ENCODE data around the gene ADORA2B.
"Not testable (repeated sequence)": the region's sequence is repeated elsewhere in the genome, so short reads cannot be mapped to it uniquely, and the experiment has no call there.

Gene ADORA2B

DNA sequence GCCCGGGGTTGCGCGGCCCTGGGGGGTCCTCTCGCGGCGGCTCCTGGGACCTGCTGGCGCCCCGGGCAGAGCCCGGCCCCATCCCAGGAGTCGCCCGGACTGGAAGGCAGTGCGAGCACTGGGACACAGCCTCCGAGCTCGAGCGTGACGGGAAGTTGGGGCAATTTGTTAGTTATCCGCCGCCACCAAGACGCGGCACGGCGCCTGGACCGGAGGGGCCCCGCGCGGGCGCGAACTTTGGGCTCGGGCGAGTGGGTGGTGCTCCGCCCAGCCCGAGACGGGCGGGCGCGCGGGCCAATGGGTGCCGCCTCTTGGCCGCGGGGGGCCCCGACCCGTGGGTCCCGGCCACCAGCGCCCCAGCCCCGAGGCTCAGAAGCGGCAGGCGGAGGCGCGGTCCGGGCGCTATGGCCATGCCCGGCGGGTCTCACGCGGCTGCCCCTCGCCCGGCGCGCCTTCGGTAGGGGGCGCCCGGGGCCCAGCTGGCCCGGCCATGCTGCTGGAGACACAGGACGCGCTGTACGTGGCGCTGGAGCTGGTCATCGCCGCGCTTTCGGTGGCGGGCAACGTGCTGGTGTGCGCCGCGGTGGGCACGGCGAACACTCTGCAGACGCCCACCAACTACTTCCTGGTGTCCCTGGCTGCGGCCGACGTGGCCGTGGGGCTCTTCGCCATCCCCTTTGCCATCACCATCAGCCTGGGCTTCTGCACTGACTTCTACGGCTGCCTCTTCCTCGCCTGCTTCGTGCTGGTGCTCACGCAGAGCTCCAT is at the start of gene ADORA2B:
Gene ADORA2B (plus strand): TSS at position 372 of the 768 bp plus-strand sequence. CDS start 119 bp downstream, at position 491.
- TF ChIP-seq, protein P1, sequence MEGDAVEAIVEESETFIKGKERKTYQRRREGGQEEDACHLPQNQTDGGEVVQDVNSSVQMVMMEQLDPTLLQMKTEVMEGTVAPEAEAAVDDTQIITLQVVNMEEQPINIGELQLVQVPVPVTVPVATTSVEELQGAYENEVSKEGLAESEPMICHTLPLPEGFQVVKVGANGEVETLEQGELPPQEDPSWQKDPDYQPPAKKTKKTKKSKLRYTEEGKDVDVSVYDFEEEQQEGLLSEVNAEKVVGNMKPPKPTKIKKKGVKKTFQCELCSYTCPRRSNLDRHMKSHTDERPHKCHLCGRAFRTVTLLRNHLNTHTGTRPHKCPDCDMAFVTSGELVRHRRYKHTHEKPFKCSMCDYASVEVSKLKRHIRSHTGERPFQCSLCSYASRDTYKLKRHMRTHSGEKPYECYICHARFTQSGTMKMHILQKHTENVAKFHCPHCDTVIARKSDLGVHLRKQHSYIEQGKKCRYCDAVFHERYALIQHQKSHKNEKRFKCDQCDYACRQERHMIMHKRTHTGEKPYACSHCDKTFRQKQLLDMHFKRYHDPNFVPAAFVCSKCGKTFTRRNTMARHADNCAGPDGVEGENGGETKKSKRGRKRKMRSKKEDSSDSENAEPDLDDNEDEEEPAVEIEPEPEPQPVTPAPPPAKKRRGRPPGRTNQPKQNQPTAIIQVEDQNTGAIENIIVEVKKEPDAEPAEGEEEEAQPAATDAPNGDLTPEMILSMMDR (IDR thresholded peaks at IDR 0.05; ENCODE audit: control insufficient read depth, insufficient read depth, low read depth, low read length, missing control alignments): peak; percentile 35
- DNase-seq (ENCODE audit: low read depth): no peak
- H3K4me3 ChIP-seq (ENCODE audit: control insufficient read depth, low read depth, low read length): peak within 1 kb of the TSS; percentile 68

DNA sequence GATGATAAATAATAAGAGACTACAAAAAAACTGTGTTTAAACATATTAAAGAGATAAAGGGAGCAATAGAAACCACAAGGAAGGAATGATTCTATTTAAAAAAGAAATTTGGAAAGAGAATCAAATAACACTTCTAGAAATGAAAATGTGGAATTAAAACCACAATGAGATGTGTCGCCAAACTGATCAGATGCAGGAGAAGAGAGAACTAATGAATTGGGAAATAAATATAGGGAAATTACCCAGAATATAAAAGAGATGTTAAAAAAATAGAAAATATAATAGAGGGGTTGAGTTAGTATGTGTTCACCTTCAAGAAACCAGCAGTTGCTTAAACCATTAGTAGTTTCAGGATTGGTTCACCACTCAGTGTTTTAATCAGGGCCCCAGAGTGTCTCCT is 48.7 kb upstream of the ADORA2B start:
- DNase-seq (ENCODE audit: low read depth): no peak
- H3K4me3 ChIP-seq (ENCODE audit: control insufficient read depth, low read depth, low read length): no peak overlapping the region
- TF ChIP-seq, protein P1 (IDR thresholded peaks at IDR 0.05; ENCODE audit: control insufficient read depth, insufficient read depth, low read depth, low read length, missing control alignments): no peak

DNA sequence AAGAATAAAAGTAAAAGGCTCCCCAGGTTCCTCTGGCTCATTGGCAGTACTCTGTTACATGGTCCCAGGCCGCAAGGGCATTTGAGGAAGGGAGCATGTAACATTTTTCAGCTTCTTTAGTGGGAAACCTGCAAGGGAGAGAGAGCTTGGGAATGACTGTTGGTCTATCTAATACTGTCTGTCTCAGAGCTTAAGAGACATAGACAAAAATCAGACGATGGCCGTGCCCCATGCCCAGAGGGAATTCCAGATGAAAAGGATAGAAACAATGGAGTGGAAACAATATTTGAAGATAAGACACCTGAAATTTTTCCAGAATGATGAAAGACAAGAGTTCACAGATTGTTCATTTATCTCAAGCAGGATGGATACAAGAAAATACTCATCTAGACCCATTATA is 48.1 kb upstream of the ADORA2B start:
- TF ChIP-seq, protein P1 (IDR thresholded peaks at IDR 0.05; ENCODE audit: control insufficient read depth, insufficient read depth, low read depth, low read length, missing control alignments): no peak
- DNase-seq (ENCODE audit: low read depth): no peak

DNA sequence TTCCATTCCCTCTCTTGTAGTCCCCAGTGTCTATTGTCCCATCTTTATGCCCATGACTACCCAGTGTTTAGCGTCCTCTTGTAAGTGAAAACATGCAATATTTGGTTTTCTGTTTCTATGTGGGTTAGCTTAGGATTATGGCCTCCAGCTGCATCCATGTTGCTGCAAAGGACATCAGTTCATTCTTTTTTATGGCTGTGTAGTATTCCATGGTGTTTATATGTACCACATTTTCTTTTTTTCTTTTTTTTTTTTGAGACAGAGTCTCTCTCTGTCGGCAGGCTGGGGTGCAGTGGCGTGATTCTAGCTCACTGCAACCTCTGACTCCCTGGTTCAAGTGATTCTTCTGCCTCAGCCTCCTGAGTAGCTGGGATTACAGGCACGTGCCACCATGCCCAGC is 45.3 kb upstream of the ADORA2B start:
- H3K4me3 ChIP-seq (ENCODE audit: control insufficient read depth, low read depth, low read length); DNase-seq (ENCODE audit: low read depth): not testable (repeated sequence)

More for the DNA sequence above, 48.1 kb upstream of the ADORA2B start:
- H3K4me3 ChIP-seq (ENCODE audit: control insufficient read depth, low read depth, low read length): no peak overlapping the region

DNA sequence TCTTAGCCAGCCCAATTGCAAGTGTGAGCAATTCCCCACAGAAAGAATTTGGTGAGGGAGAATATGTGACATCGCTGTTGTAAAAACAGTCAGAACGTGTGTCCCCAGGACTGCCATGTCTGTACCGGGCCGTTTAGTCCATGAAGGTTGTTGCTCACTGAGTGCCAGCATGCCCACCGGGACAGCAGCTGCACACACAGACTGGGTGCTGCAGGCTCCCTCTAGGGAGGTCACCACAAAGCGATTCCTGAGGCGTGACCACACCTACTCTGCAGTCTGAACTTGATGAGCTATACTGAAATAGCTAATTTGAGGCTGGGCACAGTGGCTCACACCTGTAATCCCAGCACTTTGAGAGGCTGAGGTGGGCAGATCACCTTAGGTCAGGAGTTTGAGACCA is 44.1 kb upstream of the ADORA2B start:
- H3K4me3 ChIP-seq (ENCODE audit: control insufficient read depth, low read depth, low read length): no peak overlapping the region
- no peak for DNase-seq (ENCODE audit: low read depth)
- TF ChIP-seq, protein P1 (IDR thresholded peaks at IDR 0.05; ENCODE audit: control insufficient read depth, insufficient read depth, low read depth, low read length, missing control alignments): no peak

DNA sequence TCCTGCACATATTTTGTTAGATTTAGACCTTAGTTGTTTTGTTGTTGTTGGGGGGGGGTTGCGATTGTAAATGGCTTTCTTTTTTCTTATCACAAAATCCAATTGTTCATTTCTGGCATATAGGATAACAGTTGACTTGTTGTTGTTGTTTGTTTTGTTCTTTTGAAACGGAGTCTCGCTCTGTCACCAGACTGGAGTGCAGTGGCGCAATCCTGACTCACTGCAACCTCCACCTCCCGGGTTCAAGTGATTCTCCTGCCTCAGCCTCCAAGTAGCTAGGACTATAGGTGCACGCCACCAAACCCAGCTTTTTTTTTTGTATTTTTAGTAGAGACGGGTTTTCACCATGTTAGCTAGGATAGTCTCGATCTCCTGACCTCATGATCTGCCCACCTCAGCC is 39.7 kb upstream of the ADORA2B start:
- H3K4me3 ChIP-seq (ENCODE audit: control insufficient read depth, low read depth, low read length); DNase-seq (ENCODE audit: low read depth): not testable (repeated sequence)

DNA sequence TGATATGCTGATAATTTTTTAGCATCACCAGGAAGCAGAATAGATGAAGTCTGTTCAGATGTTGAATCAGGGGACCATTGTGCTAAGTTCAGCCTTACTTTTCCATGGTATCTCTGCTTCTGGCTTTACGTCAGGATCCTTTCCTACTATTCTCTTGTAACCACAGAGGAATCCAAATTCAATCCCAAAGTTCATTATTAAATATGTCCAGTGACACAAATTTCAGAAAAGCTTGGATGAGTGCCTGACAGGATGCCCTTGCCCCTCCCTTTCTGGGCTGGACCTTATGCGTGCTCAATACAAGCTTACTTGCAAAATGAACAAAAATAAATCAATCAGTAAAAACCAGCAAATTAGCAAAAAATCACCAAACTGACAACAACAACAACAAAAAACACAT is 37.6 kb upstream of the ADORA2B start:
- no peak overlapping the region for H3K4me3 ChIP-seq (ENCODE audit: control insufficient read depth, low read depth, low read length)
- TF ChIP-seq, protein P1 (IDR thresholded peaks at IDR 0.05; ENCODE audit: control insufficient read depth, insufficient read depth, low read depth, low read length, missing control alignments): no peak
- no peak for DNase-seq (ENCODE audit: low read depth)

DNA sequence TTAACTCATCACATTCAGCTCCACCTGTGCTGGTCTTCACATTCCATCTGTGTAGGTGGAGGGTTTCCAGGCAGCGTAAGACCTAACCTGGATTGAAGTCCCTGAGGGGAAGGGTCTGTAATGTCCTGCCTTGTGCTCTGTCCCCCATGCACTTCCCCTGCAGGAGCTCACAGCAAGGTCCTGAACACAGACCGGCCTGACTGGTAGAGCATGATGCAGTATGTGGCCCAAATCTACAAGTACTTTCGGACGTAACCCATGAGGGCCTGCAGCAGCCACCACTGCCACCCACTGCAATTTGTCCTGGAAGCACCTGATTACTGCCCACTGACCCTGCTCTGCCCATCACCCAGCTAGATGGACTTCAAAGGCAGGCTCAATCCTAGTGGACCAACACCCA is 36.6 kb upstream of the ADORA2B start:
- TF ChIP-seq, protein P1 (IDR thresholded peaks at IDR 0.05; ENCODE audit: control insufficient read depth, insufficient read depth, low read depth, low read length, missing control alignments): no peak
- DNase-seq (ENCODE audit: low read depth): no peak
- no peak overlapping the region for H3K4me3 ChIP-seq (ENCODE audit: control insufficient read depth, low read depth, low read length)

All from AG09309 (cell line).